ENCODE measurements around the gene LRR1. TPM values are rescaled to one million over a fixed set of nuclear protein-coding genes. Genes with fewer than 3 reads are reported as not detected.
"Not testable (repeated sequence)": the region's sequence is repeated elsewhere in the genome, so short reads cannot be mapped to it uniquely, and the experiment has no call there.

LRR1 gene
- total RNA-seq, 2 experiments from 2014 or later: 64.4 to 71.3 TPM

DNA sequence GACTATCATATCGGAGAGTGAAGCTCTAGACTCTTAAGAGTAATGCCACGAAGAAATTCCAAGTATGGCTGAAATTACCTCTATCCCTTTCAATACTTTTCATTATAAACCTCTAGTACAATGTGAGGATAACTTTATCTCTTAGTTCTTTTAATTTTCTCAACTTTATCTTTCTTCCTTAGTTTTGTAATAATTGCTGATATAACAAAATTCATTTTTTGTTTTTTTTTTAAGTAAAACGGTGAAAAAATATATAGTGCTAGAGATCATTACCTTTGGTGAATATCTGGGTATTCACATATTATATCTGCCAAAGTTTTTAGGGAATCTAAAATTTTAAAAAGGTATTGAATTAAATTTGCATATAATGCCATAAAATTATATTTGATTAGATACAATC is 55.8 kb downstream of the LRR1 start:
- peaks cover 17% of the 10 kb centered on the region for H3K36me3 Mint-ChIP-seq
- no peak for DNase-seq
- H3K9me3 Mint-ChIP-seq (ENCODE audit: low read depth): no peaks in the 10 kb centered on the region
- H3K4me3 Mint-ChIP-seq: no peak overlapping the region
- ATAC-seq: no peak
- no peaks in the 10 kb centered on the region for H3K27me3 Mint-ChIP-seq
- CTCF ChIA-PET: no interaction called here
- H3K27ac Mint-ChIP-seq: no peak overlapping the region
- H3K4me1 Mint-ChIP-seq: no peaks in the 10 kb centered on the region

DNA sequence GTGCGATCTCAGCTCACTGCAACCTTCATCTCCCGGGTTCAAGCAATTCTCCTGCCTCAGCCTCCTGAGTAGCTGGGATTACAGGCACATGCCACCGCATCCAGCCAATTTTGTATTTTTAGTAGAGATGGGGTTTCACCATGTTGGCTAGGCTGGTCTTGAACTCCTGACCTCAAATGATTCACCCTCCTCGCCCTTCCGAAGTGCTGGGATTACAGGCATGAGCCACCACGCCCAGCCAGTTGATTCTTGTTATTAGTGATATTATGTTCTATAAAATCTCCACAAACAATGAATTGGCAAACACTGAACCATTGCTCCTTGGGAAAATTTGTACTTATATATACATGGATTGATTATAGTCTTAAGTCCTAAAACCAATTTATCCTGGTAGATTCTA is 58.8 kb downstream of the LRR1 start:
- H3K4me3 Mint-ChIP-seq; H3K4me1 Mint-ChIP-seq; ATAC-seq; H3K27ac Mint-ChIP-seq; H3K36me3 Mint-ChIP-seq; CTCF ChIA-PET; DNase-seq; H3K9me3 Mint-ChIP-seq (ENCODE audit: low read depth); H3K27me3 Mint-ChIP-seq: not testable (repeated sequence)

DNA sequence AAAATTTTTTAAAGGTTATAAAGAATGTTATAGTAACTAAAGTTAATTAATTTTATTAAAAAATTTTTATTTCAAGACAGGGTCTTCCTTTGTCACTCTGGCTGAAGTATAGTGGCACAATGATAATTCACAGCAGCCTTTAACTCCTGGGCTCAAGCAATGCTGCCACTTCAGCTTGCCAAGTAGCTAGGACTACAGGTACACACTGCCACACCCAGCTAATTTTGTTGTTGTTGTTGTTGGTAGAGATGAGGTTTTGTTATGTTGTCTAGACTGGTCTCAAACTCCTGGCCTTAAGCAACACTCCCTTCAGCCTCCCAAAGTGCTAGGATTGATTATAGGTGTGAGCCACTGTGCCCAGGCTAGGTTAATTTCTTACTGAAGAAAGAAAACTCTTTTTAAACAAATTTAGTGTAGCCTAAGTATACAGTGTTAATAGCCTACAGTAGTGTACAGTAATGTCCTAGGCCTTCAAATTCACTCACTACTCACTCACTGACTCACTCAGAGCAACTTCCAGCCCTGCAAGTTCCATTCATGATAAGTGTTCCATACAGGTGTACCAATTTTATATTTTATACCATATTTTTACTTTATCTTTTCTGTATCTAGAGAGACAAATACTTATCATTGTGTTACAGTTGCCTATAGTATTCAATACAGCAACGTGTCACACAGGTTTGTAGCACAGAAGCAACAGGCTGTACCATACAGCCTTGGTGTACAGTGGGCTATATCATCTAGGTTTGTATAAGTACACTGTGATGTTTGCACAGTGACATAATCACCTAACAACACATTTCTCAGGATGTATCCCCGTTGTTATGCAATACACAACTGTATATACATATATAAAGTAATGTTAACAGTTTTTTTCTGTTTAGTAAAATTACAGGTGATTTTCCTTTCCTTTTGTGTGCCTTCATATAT is 61.1 kb downstream of the LRR1 start:
- Mint-ChIP-seq H3K4me1 (no peaks in the 10 kb centered on the region), H3K27me3 (no peaks in the 10 kb centered on the region), H3K36me3 (peaks cover 8% of the 10 kb centered on the region), H3K9me3 (ENCODE audit: low read depth) (no peaks in the 10 kb centered on the region), H3K27ac (no peak overlapping the region), H3K4me3 (no peak overlapping the region)
- no peak for ATAC-seq
- no peak for DNase-seq
- CTCF ChIA-PET: no interaction called here

Other genes starting within 250 kb of the LRR1 start
- gene RPS29, start 12.6 kb upstream of the LRR1 start, total RNA-seq: 1,000 to 10,000 TPM; 1,378 to 1,419 TPM
- 100 to 1,000 TPM; 245 to 248 TPM for gene RPL36AL, start 21.7 kb downstream of the LRR1 start, total RNA-seq
- 10 to 100 TPM; 68.4 to 75.9 TPM for gene MGAT2, start 21.9 kb downstream of the LRR1 start, total RNA-seq
- gene DNAAF2, start 36.3 kb downstream of the LRR1 start, total RNA-seq: 10 to 100 TPM in 1 of 2 experiments, 1 to 10 TPM in 1; 8.7 to 11.5 TPM
- gene POLE2, start 89.3 kb downstream of the LRR1 start, total RNA-seq: 10 to 100 TPM; 39.9 to 40.2 TPM
- gene KLHDC1, start 94.2 kb downstream of the LRR1 start, total RNA-seq: 1 to 10 TPM; 1.1 to 1.9 TPM
- 10 to 100 TPM; 25.3 to 32.3 TPM for gene KLHDC2, start 169.2 kb downstream of the LRR1 start, total RNA-seq